ENCODE data around the gene PAPLN. TPM values are rescaled to one million over a fixed set of nuclear protein-coding genes. Genes with fewer than 3 reads are reported as not detected.

The PAPLN gene
- total RNA-seq, 1 experiment from 2014 or later = 9.6 TPM

DNA sequence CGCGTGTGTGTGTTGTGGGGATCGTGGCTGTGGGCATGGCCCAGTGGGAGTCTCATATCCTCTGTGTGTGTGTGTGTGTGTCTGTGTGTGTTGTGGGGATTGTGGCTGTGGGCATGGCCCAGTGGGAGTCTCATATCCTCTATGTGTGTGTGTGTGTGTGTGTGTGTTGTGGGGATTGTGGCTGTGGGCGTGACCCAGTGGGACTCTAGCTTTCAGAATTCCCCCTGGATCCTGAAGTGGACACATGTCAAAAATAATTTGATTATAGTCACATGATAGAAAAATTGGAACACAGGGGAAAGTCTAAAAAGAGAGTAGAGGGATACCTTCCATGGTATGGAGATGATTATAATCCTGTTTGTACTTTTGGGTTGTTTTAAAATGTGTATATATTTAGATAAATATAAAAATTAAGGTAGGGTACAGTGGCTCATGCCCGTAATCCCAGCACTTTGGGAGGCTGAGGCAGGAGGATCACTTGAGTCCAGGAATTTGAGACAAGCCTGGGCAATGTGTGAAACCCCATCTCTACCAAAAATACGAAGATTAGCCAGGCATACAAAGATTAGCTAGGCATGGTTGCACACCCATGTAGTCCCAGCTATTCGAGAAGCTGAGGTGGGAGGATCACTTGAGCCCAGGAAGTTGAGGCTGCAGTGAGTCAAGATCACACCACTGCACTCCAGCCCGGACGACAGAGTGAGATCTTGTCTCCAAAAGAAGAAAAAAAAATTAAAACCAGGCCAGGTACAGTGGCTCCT lies 11.0 kb downstream of the PAPLN start:
- Histone ChIP-seq H3K9ac (ENCODE audit: low read length) (no peak overlapping the region), H3K4me1 (ENCODE audit: control insufficient read depth in 1 of 2, insufficient read depth in 2 of 2, low read length in 2 of 2) (no peaks in the 10 kb centered on the region), H3K4me3 (replicated peaks in 1 of 2; ENCODE audit: low read depth in 1 of 2, low read length in 2 of 2) (no peak overlapping the region), H3K79me2 (ENCODE audit: insufficient read depth, low read length) (no peaks in the 10 kb centered on the region), H2AFZ (ENCODE audit: low read depth, low read length, poor library complexity, severe bottlenecking) (no peak overlapping the region), H3K27ac (ENCODE audit: low read depth, low read length) (no peak overlapping the region), H4K20me1 (ENCODE audit: insufficient read depth) (no peaks in the 10 kb centered on the region), H3K9me3 (ENCODE audit: control insufficient read depth in 1 of 2, insufficient read depth in 1 of 2, low read depth in 1 of 2, low read length in 2 of 2) (no peaks in the 10 kb centered on the region), H3K36me3 (ENCODE audit: control insufficient read depth in 1 of 2, insufficient read depth in 2 of 2, low read length in 2 of 2) (no peaks in the 10 kb centered on the region), H3K27me3 (ENCODE audit: insufficient read depth, low read length) (no peaks in the 10 kb centered on the region), H3K9me2 (ENCODE audit: insufficient read depth) (no peaks in the 10 kb centered on the region), H3K4me2 (ENCODE audit: low read length) (no peak overlapping the region)
- CTCF ChIA-PET = no interaction called here
- no peak for DNase-seq (ENCODE audit: low read depth, low spot score)
- BruUV-seq (replicated peaks) = no TSS peak
- POLR2A ChIA-PET = no interaction called here
- TF ChIP-seq JUND (IDR thresholded peaks at IDR 0.05) (no peak), SP1 (IDR thresholded peaks at IDR 0.05; ENCODE audit: low read depth) (no peak), POLR2A (IDR thresholded peaks at IDR 0.05; ENCODE audit: borderline replicate concordance, extremely low read depth, insufficient read depth, insufficient read length) (no peak), YY1 (IDR thresholded peaks at IDR 0.05; ENCODE audit: extremely low read depth, insufficient replicate concordance, low read depth, low read length) (no peak), ZFX (IDR thresholded peaks at IDR 0.05) (no peak), TCF7L2 (IDR thresholded peaks at IDR 0.05; ENCODE audit: borderline replicate concordance, extremely low read depth, insufficient read depth, insufficient read length) (no peak), CBX3 (IDR thresholded peaks at IDR 0.05; ENCODE audit: low read depth) (no peak), EZH2phosphoT487 (IDR thresholded peaks at IDR 0.05; ENCODE audit: borderline replicate concordance) (no peak), SRF (IDR thresholded peaks at IDR 0.05; ENCODE audit: low read depth) (no peak), POLR2AphosphoS5 (IDR thresholded peaks at IDR 0.05; ENCODE audit: low read depth, low read length) (no peak)
- TF ChIP-seq, protein P1, sequence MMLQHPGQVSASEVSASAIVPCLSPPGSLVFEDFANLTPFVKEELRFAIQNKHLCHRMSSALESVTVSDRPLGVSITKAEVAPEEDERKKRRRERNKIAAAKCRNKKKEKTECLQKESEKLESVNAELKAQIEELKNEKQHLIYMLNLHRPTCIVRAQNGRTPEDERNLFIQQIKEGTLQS (IDR thresholded peaks at IDR 0.05) = no peak
- ATAC-seq = no peak
- RAD21 ChIA-PET (ENCODE audit: low non-redundant PET in 1 of 2, low total read pairs in 2 of 2, uncharacterized antibody in 2 of 2, unreplicated experiment in 2 of 2) = no interaction called here
- intact Hi-C loops (cut with micrococcal nuclease) = no loop called here

GRCh38 chr14:73249108-73249507 lies 11.8 kb downstream of the PAPLN start:
- BruUV-seq (replicated peaks) = no TSS peak
- H3K9me2 ChIP-seq (ENCODE audit: insufficient read depth) = no peaks in the 10 kb centered on the region
- TF ChIP-seq MAX (IDR thresholded peaks at IDR 0.05) (no peak), ZFX (IDR thresholded peaks at IDR 0.05) (no peak), POLR2A (IDR thresholded peaks at IDR 0.05; ENCODE audit: borderline replicate concordance, extremely low read depth, insufficient read depth, insufficient read length) (no peak), POLR2AphosphoS5 (IDR thresholded peaks at IDR 0.05; ENCODE audit: low read depth, low read length) (no peak), EGR1 (IDR thresholded peaks at IDR 0.05; ENCODE audit: low read depth) (no peak), SRF (IDR thresholded peaks at IDR 0.05; ENCODE audit: low read depth) (no peak), CTCF (IDR thresholded peaks at IDR 0.05 in 2 of 3, conservative IDR thresholded peaks at IDR 0.05 in 1 of 3; ENCODE audit: borderline replicate concordance in 1 of 3, insufficient read depth in 1 of 3, low read depth in 2 of 3, low read length in 2 of 3) (no peak), RAD21 (IDR thresholded peaks at IDR 0.05; ENCODE audit: low read depth) (no peak), ZBTB33 (IDR thresholded peaks at IDR 0.05; ENCODE audit: extremely low read depth, insufficient replicate concordance, low read length) (no peak)

More at GRCh38 chr14:73249108-73249507, 11.8 kb downstream of the PAPLN start:
- no peaks in the 10 kb centered on the region for H3K79me2 ChIP-seq (ENCODE audit: insufficient read depth, low read length)
- intact Hi-C loops (cut with micrococcal nuclease) = no loop called here
- H3K9me3 ChIP-seq (ENCODE audit: control insufficient read depth in 1 of 2, insufficient read depth in 1 of 2, low read depth in 1 of 2, low read length in 2 of 2) = no peaks in the 10 kb centered on the region
- no peak overlapping the region for H3K4me2 ChIP-seq (ENCODE audit: low read length)
- no peak for ATAC-seq
- ChIA-PET RAD21 (ENCODE audit: low non-redundant PET in 1 of 2, low total read pairs in 2 of 2, uncharacterized antibody in 2 of 2, unreplicated experiment in 2 of 2) (no interaction called here), CTCF (no interaction called here), POLR2A (no interaction called here)
- H3K36me3 ChIP-seq (ENCODE audit: control insufficient read depth in 1 of 2, insufficient read depth in 2 of 2, low read length in 2 of 2) = no peaks in the 10 kb centered on the region
- H3K4me3 ChIP-seq (replicated peaks in 1 of 2; ENCODE audit: low read depth in 1 of 2, low read length in 2 of 2) = no peak overlapping the region
- H2AFZ ChIP-seq (ENCODE audit: low read depth, low read length, poor library complexity, severe bottlenecking) = no peak overlapping the region
- H3K27me3 ChIP-seq (ENCODE audit: insufficient read depth, low read length) = no peaks in the 10 kb centered on the region
- no peaks in the 10 kb centered on the region for H4K20me1 ChIP-seq (ENCODE audit: insufficient read depth)
- DNase-seq (ENCODE audit: low read depth, low spot score) = no peak
- no peak overlapping the region for H3K27ac ChIP-seq (ENCODE audit: low read depth, low read length)
- no peak overlapping the region for H3K9ac ChIP-seq (ENCODE audit: low read length)
- H3K4me1 ChIP-seq (ENCODE audit: control insufficient read depth in 1 of 2, insufficient read depth in 2 of 2, low read length in 2 of 2) = no peaks in the 10 kb centered on the region
